Measurements from ENCODE around the gene CLIP3.

GRCh38 chr19:35993923-35994598, 38.6 kb downstream of the CLIP3 start:
- TF ChIP-seq CTCF (IDR thresholded peaks at IDR 0.05) (no peak), EP300 (IDR thresholded peaks at IDR 0.05) (no peak), POLR2A (IDR thresholded peaks at IDR 0.05) (no peak)
